ENCODE results near the gene MLYCD. TPM values are rescaled to one million over a fixed set of nuclear protein-coding genes. Genes with fewer than 3 reads are reported as not detected.

MLYCD gene
- total RNA-seq, 4 donors from 2014 or later: 10.8 to 20.2 (median 13.7) TPM

GRCh38 chr16:83930730-83931500 lies 32.0 kb downstream of the MLYCD start:
- Histone ChIP-seq H3K9me3 (no peaks in the 10 kb centered on the region), H3K4me1 (peaks cover 4 to 6% (median 6%) of the 10 kb centered on the region in 4 donors), H3K36me3 (no peaks in the 10 kb centered on the region), H3K27me3 (no peaks in the 10 kb centered on the region), H3K27ac (no peak overlapping the region), H3K4me3 (no peak overlapping the region)
- in situ Hi-C loops (cut with MboI; ENCODE audit: low pct_ligation_motif_present in 1 of 4, low pct_unique_long_range_greater_than_20kb in 1 of 4, low sequenced_read_pairs in 3 of 4) (no loop called here), intact Hi-C loops (cut with DNase I; ENCODE audit: low total_unique reads) (no loop called here)
- WGBS, 2 donors (ENCODE audit: low coverage in 1 of 2): 77% methylated on average over 22 of the region's 22 CpGs; no CpG with 5 or more reads in 1 of the 2 donors
- TF ChIP-seq POLR2AphosphoS5 (IDR thresholded peaks at IDR 0.05): no peak
- no peak for TF ChIP-seq CTCF (IDR thresholded peaks at IDR 0.05)
- no peak for TF ChIP-seq POLR2A (IDR thresholded peaks at IDR 0.05)
- TF ChIP-seq EP300 (IDR thresholded peaks at IDR 0.05; ENCODE audit: low read depth): no peak
- no peak for DNase-seq

- Histone ChIP-seq H3K4me3 (no peak overlapping the region), H3K27ac (no peak overlapping the region), H3K36me3 (no peaks in the 10 kb centered on the region), H3K9me3 (no peaks in the 10 kb centered on the region), H3K4me1 (peaks cover 4 to 6% (median 5%) of the 10 kb centered on the region in 4 donors), H3K27me3 (no peaks in the 10 kb centered on the region)
- 83% methylated on average over 16 of the region's 17 CpGs; no CpG with 5 or more reads in 1 of the 2 donors for WGBS, 2 donors (ENCODE audit: low coverage in 1 of 2)
- intact Hi-C loops (cut with DNase I; ENCODE audit: low total_unique reads) (no loop called here), in situ Hi-C loops (cut with MboI; ENCODE audit: low pct_ligation_motif_present in 1 of 4, low pct_unique_long_range_greater_than_20kb in 1 of 4, low sequenced_read_pairs in 3 of 4) (no loop called here)
- TF ChIP-seq EP300 (IDR thresholded peaks at IDR 0.05; ENCODE audit: low read depth) (no peak), POLR2A (IDR thresholded peaks at IDR 0.05) (no peak), POLR2AphosphoS5 (IDR thresholded peaks at IDR 0.05) (no peak), CTCF (IDR thresholded peaks at IDR 0.05) (no peak)
- no peak for DNase-seq
Observed at GRCh38 chr16:83931556-83931955, 32.6 kb downstream of the MLYCD start.

GRCh38 chr16:83932304-83932703 lies 33.4 kb downstream of the MLYCD start:
- DNase-seq: no peak
- Histone ChIP-seq H3K4me3 (no peak overlapping the region), H3K4me1 (peaks cover 0 to under 1% (median 0%) of the 10 kb centered on the region in 4 donors), H3K27ac (no peak overlapping the region), H3K27me3 (no peaks in the 10 kb centered on the region), H3K9me3 (no peaks in the 10 kb centered on the region), H3K36me3 (no peaks in the 10 kb centered on the region)
- intact Hi-C loops (cut with DNase I; ENCODE audit: low total_unique reads): no loop called here
- in situ Hi-C loops (cut with MboI; ENCODE audit: low pct_ligation_motif_present in 1 of 4, low pct_unique_long_range_greater_than_20kb in 1 of 4, low sequenced_read_pairs in 3 of 4): no loop called here
- TF ChIP-seq EP300 (IDR thresholded peaks at IDR 0.05; ENCODE audit: low read depth): no peak
- 94% methylated on average over 9 of the region's 11 CpGs; no CpG with 5 or more reads in 1 of the 2 donors for WGBS, 2 donors (ENCODE audit: low coverage in 1 of 2)

GRCh38 chr16:83932955-83933673 lies 34.2 kb downstream of the MLYCD start:
- no peaks in the 10 kb centered on the region for H3K9me3 ChIP-seq
- H3K4me1 ChIP-seq: no peaks in the 10 kb centered on the region
- intact Hi-C loops (cut with DNase I; ENCODE audit: low total_unique reads) (no loop called here), in situ Hi-C loops (cut with MboI; ENCODE audit: low pct_ligation_motif_present in 1 of 4, low pct_unique_long_range_greater_than_20kb in 1 of 4, low sequenced_read_pairs in 3 of 4) (no loop called here)
- H3K27ac ChIP-seq: no peak overlapping the region
- TF ChIP-seq CTCF (IDR thresholded peaks at IDR 0.05) (no peak), EP300 (IDR thresholded peaks at IDR 0.05; ENCODE audit: low read depth) (no peak), POLR2A (IDR thresholded peaks at IDR 0.05) (no peak), POLR2AphosphoS5 (IDR thresholded peaks at IDR 0.05) (no peak)
- WGBS, 2 donors (ENCODE audit: low coverage in 1 of 2): 20 to 85% methylated on average over 1 to 22 of the region's 25 CpGs
- H3K4me3 ChIP-seq: no peak overlapping the region
- no peak for DNase-seq
- H3K27me3 ChIP-seq: no peaks in the 10 kb centered on the region
- no peaks in the 10 kb centered on the region for H3K36me3 ChIP-seq
